Measurements from ENCODE around the gene PCSK2.

Gene PCSK2

DNA sequence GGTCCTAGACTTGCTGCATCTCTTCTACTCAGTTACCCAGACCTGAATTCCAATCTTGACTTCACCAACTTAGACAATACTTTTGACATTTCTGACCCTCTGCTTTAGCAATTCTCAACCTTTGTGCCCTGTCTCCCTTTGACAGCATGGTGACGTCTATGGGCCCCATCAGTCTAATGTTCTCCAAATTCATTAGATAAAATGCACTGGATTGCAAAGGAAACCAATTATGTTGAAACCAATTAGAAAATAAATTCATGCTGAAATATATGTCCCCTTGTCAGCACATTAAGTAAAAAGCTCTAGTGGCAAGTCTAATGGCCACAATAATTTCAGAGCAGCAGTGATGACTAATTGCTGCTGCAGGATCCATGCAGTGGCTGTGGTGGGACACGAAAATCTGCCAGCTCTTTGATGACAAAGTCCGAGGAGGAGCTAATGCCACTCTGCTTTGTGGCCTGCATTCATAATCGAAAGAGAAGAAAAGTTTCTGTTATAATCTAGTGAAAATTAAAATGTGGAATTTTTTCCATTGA lies 240.3 kb downstream of the PCSK2 start:
- no peak overlapping the region for H3K4me2 ChIP-seq (ENCODE audit: low read length)

DNA sequence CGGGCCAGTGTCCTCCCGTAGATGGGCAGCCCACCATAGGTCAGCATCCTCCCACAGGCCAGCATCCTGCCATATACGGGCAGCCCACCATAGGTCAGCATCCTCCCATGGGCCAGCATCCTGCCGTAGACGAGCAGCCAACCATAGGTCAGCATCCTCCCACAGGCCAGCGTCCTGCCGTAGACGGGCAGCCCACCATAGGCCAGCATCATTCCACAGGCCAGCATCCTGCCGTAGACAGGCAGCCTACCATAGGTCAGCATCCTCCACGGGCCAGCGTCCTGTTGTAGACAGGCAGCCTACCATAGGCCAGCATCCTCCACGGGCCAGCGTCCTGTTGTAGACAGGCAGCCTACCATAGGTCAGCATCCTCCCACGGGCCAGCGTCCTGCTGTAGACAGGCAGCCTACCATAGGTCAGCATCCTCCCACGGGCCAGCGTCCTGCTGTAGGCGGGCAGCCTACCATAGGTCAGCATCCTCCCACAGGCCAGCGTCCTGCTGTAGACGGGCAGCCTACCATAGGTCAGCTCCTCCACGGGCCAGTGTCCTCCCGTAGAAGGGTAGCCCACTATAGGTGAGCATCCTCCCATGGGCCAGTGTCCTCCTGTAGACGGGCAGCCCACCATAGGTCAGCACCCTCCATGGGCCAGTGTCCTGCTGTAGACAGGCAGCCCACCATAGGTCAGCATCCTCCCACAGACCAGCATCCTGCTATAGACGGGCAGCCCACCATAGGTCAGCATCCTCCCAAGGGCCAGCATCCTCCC lies 241.4 kb downstream of the PCSK2 start:
- TF ChIP-seq CTCF (IDR thresholded peaks at IDR 0.05; ENCODE audit: low read depth, low read length, poor library complexity, severe bottlenecking): no peak
- no peak for TF ChIP-seq EZH2phosphoT487 (IDR thresholded peaks at IDR 0.05; ENCODE audit: borderline replicate concordance, low read length)
- no peak overlapping the region for H3K4me3 ChIP-seq (ENCODE audit: low read length)

More for the DNA sequence above, 240.3 kb downstream of the PCSK2 start:
- Histone ChIP-seq H3K4me1 (ENCODE audit: control insufficient read depth, low read length) (no peaks in the 10 kb centered on the region), H3K79me2 (ENCODE audit: control insufficient read depth, low read length) (no peaks in the 10 kb centered on the region), H3K36me3 (ENCODE audit: control insufficient read depth, low read length) (no peaks in the 10 kb centered on the region), H3K4me3 (ENCODE audit: low read length) (no peak overlapping the region), H3K27me3 (ENCODE audit: control insufficient read depth, low read length) (no peaks in the 10 kb centered on the region), H3K27ac (ENCODE audit: low read depth, low read length) (no peak overlapping the region), H3K9me3 (ENCODE audit: control insufficient read depth, insufficient read depth, low read length) (no peaks in the 10 kb centered on the region), H4K20me1 (ENCODE audit: control insufficient read depth, insufficient read depth, low read depth, low read length) (no peaks in the 10 kb centered on the region), H3F3A (ENCODE audit: control insufficient read depth, insufficient read depth) (no peaks in the 10 kb centered on the region), H3K9me2 (replicated peaks; ENCODE audit: control insufficient read depth, low read length) (no peaks in the 10 kb centered on the region)
- TF ChIP-seq CTCF (IDR thresholded peaks at IDR 0.05; ENCODE audit: low read depth, low read length, poor library complexity, severe bottlenecking) (no peak), EZH2phosphoT487 (IDR thresholded peaks at IDR 0.05; ENCODE audit: borderline replicate concordance, low read length) (no peak)

GRCh38 chr20:17469246-17470030 lies 242.6 kb downstream of the PCSK2 start:
- Histone ChIP-seq H3F3A (ENCODE audit: control insufficient read depth, insufficient read depth) (no peaks in the 10 kb centered on the region), H3K4me2 (ENCODE audit: low read length) (no peak overlapping the region), H3K4me1 (ENCODE audit: control insufficient read depth, low read length) (no peaks in the 10 kb centered on the region), H4K20me1 (ENCODE audit: control insufficient read depth, insufficient read depth, low read depth, low read length) (no peaks in the 10 kb centered on the region), H3K27me3 (ENCODE audit: control insufficient read depth, low read length) (no peaks in the 10 kb centered on the region), H3K36me3 (ENCODE audit: control insufficient read depth, low read length) (no peaks in the 10 kb centered on the region), H3K9me2 (replicated peaks; ENCODE audit: control insufficient read depth, low read length) (no peaks in the 10 kb centered on the region), H3K79me2 (ENCODE audit: control insufficient read depth, low read length) (no peaks in the 10 kb centered on the region), H3K4me3 (ENCODE audit: low read length) (no peak overlapping the region), H3K9me3 (ENCODE audit: control insufficient read depth, insufficient read depth, low read length) (no peaks in the 10 kb centered on the region), H3K27ac (ENCODE audit: low read depth, low read length) (no peak overlapping the region)
- TF ChIP-seq CTCF (IDR thresholded peaks at IDR 0.05; ENCODE audit: low read depth, low read length, poor library complexity, severe bottlenecking): no peak
- no peak for TF ChIP-seq EZH2phosphoT487 (IDR thresholded peaks at IDR 0.05; ENCODE audit: borderline replicate concordance, low read length)

More for the DNA sequence above, 241.4 kb downstream of the PCSK2 start:
- Histone ChIP-seq H3K9me3 (ENCODE audit: control insufficient read depth, insufficient read depth, low read length) (no peaks in the 10 kb centered on the region), H3K4me2 (ENCODE audit: low read length) (no peak overlapping the region), H4K20me1 (ENCODE audit: control insufficient read depth, insufficient read depth, low read depth, low read length) (no peaks in the 10 kb centered on the region), H3F3A (ENCODE audit: control insufficient read depth, insufficient read depth) (no peaks in the 10 kb centered on the region), H3K27ac (ENCODE audit: low read depth, low read length) (no peak overlapping the region), H3K36me3 (ENCODE audit: control insufficient read depth, low read length) (no peaks in the 10 kb centered on the region), H3K79me2 (ENCODE audit: control insufficient read depth, low read length) (no peaks in the 10 kb centered on the region), H3K4me1 (ENCODE audit: control insufficient read depth, low read length) (no peaks in the 10 kb centered on the region), H3K9me2 (replicated peaks; ENCODE audit: control insufficient read depth, low read length) (no peaks in the 10 kb centered on the region), H3K27me3 (ENCODE audit: control insufficient read depth, low read length) (no peaks in the 10 kb centered on the region)
